Thymus (tissue), 11 donors: ENCODE results near the gene ASPRV1. TPM values are rescaled to one million over a fixed set of nuclear protein-coding genes. Genes with fewer than 3 reads are reported as not detected.

Experiments used
- DNase-seq, 9 donors: peaks; one replicate each; pipeline ENCODE4 v3.0.0-alpha.2; 2013; ENCODE audit warnings: low spot score in 9 of 9, low read depth in 6 of 9, missing footprints in 1 of 9
- H3K27ac ChIP-seq, 2 donors: one replicate each; pipeline ENCODE4 v1.5.1; 2013; ENCODE audit warnings: control low read depth in 1 of 2, low read depth in 1 of 2, low read length in 1 of 2, mild to moderate bottlenecking in 1 of 2, moderate library complexity in 1 of 2
- H3K27me3 ChIP-seq, 2 donors: one replicate each; pipeline ENCODE4 v1.5.1; 2013; ENCODE audit warnings: low read length in 1 of 2; ENCODE audit not compliant: control insufficient read depth in 2 of 2, insufficient read depth in 1 of 2
- H3K36me3 ChIP-seq, 2 donors: one replicate each; pipeline ENCODE4 v1.5.1; 2013; ENCODE audit warnings: low read length in 1 of 2, mild to moderate bottlenecking in 1 of 2, moderate library complexity in 1 of 2; ENCODE audit not compliant: control insufficient read depth in 2 of 2, insufficient read depth in 2 of 2
- H3K4me1 ChIP-seq, 2 donors: one replicate each; pipeline ENCODE4 v1.5.1; 2013; ENCODE audit warnings: low read length in 2 of 2; ENCODE audit not compliant: control insufficient read depth in 2 of 2, insufficient read depth in 2 of 2
- H3K4me3 ChIP-seq, 2 donors: one replicate each; pipeline ENCODE4 v1.5.1; 2013; ENCODE audit warnings: low read length in 2 of 2, control low read depth in 1 of 2, mild to moderate bottlenecking in 1 of 2
- H3K9me3 ChIP-seq, 2 donors: one replicate each; pipeline ENCODE4 v1.5.1; 2013; ENCODE audit warnings: low read length in 1 of 2, mild to moderate bottlenecking in 1 of 2; ENCODE audit not compliant: control insufficient read depth in 2 of 2, insufficient read depth in 1 of 2
- WGBS: extraction: QIAGEN DNeasy Blood & Tissue Kit; methylation state at CpG from one replicate; pipeline ENCODE4 v1.1.7; 2013; 5-methylcytosine and 5-hydroxymethylcytosine counted together
- polyA plus RNA-seq: library from polyadenylated mRNA; stranded (reverse); fragments of 200-250 nt; gene quantifications from one replicate; pipeline ENCODE4 v1.2.3, GENCODE V29; 2013
- total RNA-seq: library from RNA; stranded (reverse); fragments of 120-200 nt; gene quantifications from one replicate; pipeline ENCODE4 v1.2.4, GENCODE V29; 2013
- donor health status: healthy.

ASPRV1 gene
- total and polyA plus RNA-seq, 2 donors, result 1.5 to 7.1 TPM

DNA sequence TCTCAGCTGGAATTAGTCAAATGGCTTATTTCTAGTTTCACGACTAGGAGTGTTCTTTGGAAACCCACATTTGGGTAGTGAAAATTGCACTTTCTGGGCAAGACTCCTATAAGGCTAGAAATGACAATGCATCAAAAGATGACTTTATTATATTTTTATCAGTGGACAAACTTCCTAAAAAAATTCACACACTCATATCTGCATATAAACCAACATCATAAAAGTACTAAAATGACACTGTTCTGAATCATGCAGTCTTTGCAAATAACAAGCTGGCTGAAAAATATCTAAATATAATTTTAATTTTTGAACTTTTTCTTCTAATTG, 28.9 kb downstream of the ASPRV1 start:
- DNase-seq, result no peak
- Histone ChIP-seq H3K36me3 (peaks cover 44 to 74% of the 10 kb centered on the region in 2 donors), H3K9me3 (no peaks in the 10 kb centered on the region), H3K4me3 (no peak overlapping the region), H3K4me1 (peaks cover 5 to 14% of the 10 kb centered on the region in 2 donors), H3K27ac (no peak overlapping the region), H3K27me3 (no peaks in the 10 kb centered on the region)
- 95% methylated on average over 1 of the region's 1 CpG for WGBS

DNA sequence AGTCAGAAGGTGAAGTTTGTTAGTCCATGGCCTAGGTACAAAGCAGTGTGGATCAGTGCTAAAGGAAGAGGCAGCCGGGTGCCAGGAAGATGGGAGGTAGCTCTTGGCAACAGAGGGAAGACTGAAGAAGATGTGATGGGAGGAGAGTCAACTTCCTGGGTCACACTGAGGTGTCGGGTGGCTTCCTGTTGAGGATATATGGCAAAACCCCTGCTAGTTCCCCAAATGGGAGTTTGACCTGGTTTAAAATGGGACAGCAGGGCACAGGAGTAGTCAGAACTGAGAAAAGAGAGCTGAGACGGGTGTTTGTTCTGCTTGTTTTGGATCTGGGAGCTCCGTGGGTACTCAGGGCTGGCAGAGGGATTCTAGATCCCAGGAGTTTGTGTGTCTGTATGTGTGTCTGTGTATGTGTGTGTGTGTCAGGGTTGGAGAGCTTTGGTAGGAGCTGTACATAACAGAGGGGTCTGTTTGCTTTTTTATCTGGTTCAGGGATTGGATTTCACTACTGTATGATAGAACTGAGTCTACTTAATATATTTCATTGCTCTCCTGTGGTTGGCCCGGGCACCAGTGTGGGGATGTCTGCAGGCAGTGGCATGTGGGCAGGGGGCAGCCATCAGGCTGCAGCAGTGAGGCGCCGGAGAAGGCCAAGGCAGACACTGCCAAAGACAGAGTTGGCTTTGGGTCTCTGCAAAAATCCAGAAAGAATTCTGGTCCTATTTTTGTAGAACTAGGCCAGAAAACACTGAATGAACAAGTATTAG, 29.4 kb downstream of the ASPRV1 start:
- Histone ChIP-seq H3K27ac (peak overlapping the region; percentile 1 to 11), H3K4me1 (peaks cover 5 to 14% of the 10 kb centered on the region in 2 donors), H3K27me3 (no peaks in the 10 kb centered on the region), H3K9me3 (no peaks in the 10 kb centered on the region), H3K36me3 (peaks cover 39 to 74% of the 10 kb centered on the region in 2 donors), H3K4me3 (no peak overlapping the region)
- WGBS, result 93% methylated on average over 7 of the region's 7 CpGs
- no peak for DNase-seq

DNA sequence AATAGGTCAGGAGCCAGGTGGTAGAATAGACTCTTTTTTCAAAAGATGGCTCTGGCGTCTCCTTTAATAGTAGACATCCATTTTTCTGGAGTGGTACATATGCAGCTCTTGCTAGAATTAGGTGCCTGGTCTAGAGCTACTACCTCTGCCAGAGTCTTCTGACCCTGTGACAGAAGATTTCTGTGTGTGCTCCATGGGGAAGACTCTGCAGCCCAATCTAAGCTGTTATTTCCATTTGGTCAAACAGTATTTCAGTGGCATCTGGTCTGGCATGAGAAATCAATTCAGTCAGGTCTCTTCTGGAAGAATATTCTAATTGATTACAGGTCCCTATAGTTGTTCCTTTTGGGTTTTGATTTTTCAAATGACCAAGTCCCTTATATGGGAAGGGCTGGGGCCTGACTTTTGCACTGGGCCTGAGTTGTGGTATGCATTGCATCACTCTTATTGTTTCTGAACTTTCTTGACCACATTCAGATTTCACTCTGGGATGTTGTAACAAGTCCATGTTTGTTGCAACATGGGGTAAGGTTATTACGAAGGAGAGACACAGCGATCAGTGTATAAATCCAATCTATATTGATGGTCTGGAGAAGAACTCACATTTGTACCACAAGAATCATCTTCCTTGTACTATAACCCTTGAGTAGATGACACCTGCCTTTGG, 34.4 kb downstream of the ASPRV1 start:
- Histone ChIP-seq H3K36me3 (peaks cover 21 to 68% of the 10 kb centered on the region in 2 donors), H3K4me3 (no peak overlapping the region), H3K4me1 (peaks cover 3 to 11% of the 10 kb centered on the region in 2 donors), H3K27ac (no peak overlapping the region), H3K9me3 (no peaks in the 10 kb centered on the region), H3K27me3 (no peaks in the 10 kb centered on the region)
- no peak for DNase-seq
- 97% methylated on average over 3 of the region's 3 CpGs for WGBS

DNA sequence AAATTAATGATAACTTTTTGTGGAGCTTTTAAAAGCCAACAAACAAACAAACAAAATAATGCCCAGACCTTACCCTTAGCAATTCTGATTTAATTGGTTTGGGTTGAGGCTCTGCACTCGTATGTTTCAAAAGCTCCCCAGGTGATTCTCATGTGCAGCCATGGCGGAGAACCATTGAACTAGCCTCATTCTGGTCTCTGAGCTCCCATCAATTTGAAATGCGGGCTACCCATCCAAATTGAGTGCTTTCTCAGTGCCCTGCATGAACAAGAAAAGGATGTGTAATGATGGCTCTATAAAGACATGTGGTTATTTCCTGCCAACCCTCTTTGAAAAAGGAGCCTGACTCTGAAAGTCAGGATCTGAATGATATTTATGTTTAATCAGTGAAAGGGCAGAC, 38.3 kb downstream of the ASPRV1 start:
- no peak for DNase-seq
- WGBS, result 99% methylated on average over 3 of the region's 3 CpGs
- Histone ChIP-seq H3K9me3 (no peaks in the 10 kb centered on the region), H3K4me3 (no peak overlapping the region), H3K27me3 (no peaks in the 10 kb centered on the region), H3K27ac (no peak overlapping the region), H3K4me1 (peaks cover 0 to 7% of the 10 kb centered on the region in 2 donors), H3K36me3 (peaks cover 23 to 85% of the 10 kb centered on the region in 2 donors)

DNA sequence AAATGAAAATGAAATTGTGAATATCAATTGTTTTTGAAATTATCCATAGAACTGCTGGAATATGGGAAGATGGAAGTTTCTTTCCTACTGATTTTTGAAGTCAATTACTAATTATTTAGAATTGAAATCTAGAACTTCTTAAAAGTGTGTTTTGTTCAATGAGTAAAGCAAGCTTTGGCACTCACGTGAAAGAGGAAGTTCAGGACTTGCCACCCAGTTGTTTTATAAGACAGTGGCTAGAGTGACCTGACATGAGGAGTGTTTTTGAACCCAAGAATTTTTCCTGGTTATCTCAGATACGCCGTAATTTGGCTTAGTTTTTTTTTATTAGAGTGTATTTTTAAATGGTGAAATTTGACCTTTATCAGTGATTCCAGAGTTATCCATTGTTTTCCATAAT, 43.0 kb downstream of the ASPRV1 start:
- H3K9me3 ChIP-seq, result peaks cover 0 to 3% of the 10 kb centered on the region in 2 donors
- no peak for DNase-seq
- H3K27me3 ChIP-seq, result no peaks in the 10 kb centered on the region
- H3K27ac ChIP-seq, result peak overlapping the region in 1 of 2 donors; percentile 34
- H3K4me3 ChIP-seq, result no peak overlapping the region
- H3K4me1 ChIP-seq, result peaks cover 10 to 13% of the 10 kb centered on the region in 2 donors
- peaks cover 26 to 60% of the 10 kb centered on the region in 2 donors for H3K36me3 ChIP-seq
- 63% methylated on average over 3 of the region's 3 CpGs for WGBS

DNA sequence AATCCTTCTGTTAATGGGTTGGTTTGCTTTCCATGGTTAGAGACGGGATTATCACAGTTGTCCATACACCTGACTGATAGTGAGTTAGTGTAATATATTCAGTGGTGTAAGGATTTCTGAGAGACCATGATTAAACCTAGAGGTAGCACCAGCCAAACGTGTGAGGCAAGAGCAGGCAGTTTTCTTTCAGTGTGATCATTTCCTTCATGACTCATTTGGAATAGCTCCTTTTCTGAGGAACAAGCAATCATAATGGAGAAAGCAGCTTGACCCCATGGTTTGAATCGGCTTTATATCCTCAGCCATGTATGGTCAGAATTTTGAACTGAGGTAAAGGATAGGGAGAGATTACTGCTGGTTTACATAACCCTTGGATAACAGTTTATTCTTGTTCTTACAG, 43.6 kb downstream of the ASPRV1 start:
- 93% methylated on average over 3 of the region's 3 CpGs for WGBS
- no peak for DNase-seq
- Histone ChIP-seq H3K4me3 (peak overlapping the region in 1 of 2 donors; percentile 26), H3K27me3 (no peaks in the 10 kb centered on the region), H3K27ac (peak overlapping the region in 1 of 2 donors; percentile 34), H3K4me1 (peaks cover 9 to 10% of the 10 kb centered on the region in 2 donors), H3K36me3 (peaks cover 21 to 58% of the 10 kb centered on the region in 2 donors), H3K9me3 (peaks cover 0 to 3% of the 10 kb centered on the region in 2 donors)

DNA sequence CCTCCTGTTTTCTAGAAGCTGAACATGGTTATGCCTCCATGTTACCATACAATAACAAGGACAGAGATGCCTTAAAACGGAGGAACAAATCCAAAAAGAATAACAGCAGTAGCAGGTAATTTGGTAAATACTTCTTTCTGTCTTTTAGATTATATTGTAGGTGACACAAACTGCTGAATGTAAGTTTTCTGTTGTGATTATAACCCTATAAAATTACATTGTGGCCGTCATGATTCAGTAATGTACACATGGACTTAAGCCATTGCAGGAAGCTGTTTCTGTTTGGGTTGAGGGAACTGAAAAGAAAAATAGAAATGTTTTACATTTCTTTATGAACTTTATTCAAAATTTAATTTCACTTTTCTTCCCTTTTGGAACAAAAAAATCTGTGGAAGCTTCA, 45.3 kb downstream of the ASPRV1 start:
- peaks cover 12 to 46% of the 10 kb centered on the region in 2 donors for H3K36me3 ChIP-seq

DNA sequence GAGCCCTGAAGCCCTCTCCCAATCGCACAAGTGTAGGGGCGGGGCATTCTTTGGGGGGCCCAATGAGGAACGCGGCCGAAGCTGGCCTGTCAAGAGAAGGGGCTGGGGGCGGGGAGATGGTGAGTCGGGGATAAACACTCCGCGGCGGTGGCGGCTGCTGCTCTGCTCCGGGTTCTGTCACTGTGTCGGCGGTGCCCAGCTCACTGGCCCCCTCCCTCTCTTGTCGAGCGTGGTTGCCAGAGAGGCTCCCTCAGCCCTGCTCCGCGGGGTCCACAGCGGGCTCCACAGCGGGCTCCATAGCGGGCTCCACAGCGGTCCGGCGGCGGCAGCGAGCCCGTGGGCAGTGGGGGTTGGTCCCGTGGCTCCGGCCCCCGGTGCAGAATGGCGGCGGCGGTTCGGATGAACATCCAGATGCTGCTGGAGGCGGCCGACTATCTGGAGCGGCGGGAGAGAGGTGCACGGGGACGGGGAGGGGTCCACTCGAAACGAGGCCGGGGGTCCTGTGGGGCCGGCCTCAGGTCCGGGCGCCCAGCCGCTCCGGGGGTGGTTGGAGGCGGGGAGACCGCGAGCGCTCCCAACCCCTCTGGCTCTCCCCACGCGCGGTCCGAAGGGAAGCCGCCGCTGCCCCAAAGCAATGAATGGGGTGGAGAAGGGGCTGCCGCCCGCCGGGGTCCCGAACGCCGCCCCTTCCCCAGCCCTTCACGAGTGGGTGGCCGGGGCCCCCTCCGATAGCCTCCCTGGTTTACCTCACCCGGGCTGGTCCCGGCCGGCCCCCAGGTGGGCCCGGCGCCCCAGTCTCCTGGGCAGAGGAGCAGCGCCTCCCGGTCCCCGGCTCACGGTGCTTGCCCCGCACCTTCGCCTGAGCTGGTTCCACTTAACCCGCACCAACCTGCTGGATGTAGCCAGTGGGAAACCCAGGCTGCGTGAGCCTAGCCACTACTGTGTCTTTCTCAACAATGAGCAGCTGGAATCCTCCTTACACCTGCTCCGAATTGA, 46.2 kb downstream of the ASPRV1 start, which contains the start of gene MXD1:
TSS of gene MXD1 (plus strand) at position 160 of the 996 bp plus-strand sequence. CDS start at position 382, 222 bp downstream.
- peak within 1 kb of the TSS; percentile 96 to 98 for H3K27ac ChIP-seq
- H3K36me3 ChIP-seq, result peaks cover 12 to 37% of the 10 kb centered on the region in 2 donors
- peaks cover 0 to 3% of the 10 kb centered on the region in 2 donors for H3K9me3 ChIP-seq
- under 1% methylated on average over 81 of the region's 81 CpGs for WGBS
- DNase-seq, result peak in 2 of 9 donors; percentile 35 to 36
- peak within 1 kb of the TSS; percentile 97 to 98 for H3K4me3 ChIP-seq
- H3K4me1 ChIP-seq, result peaks cover 9 to 10% of the 10 kb centered on the region in 2 donors
- no peaks in the 10 kb centered on the region for H3K27me3 ChIP-seq

More for the DNA sequence above, 45.3 kb downstream of the ASPRV1 start:
- H3K9me3 ChIP-seq, result peaks cover 0 to 3% of the 10 kb centered on the region in 2 donors
- H3K27ac ChIP-seq, result peak overlapping the region in 1 of 2 donors; percentile 91
- peak in 2 of 9 donors; percentile 38 to 43 for DNase-seq
- H3K4me3 ChIP-seq, result peak overlapping the region; percentile 87 to 97
- no peaks in the 10 kb centered on the region for H3K27me3 ChIP-seq
- H3K4me1 ChIP-seq, result peaks cover 9 to 10% of the 10 kb centered on the region in 2 donors
- 55% methylated on average over 2 of the region's 2 CpGs for WGBS
